ENCODE measurements around the gene ZNF567. TPM values are rescaled to one million over a fixed set of nuclear protein-coding genes. Genes with fewer than 3 reads are reported as not detected.

The ZNF567 gene
- total RNA-seq, 1 experiment from 2014 or later: 9.0 TPM

GRCh38 chr19:36685835-36686234 lies 1.6 kb upstream of the ZNF567 start:
- BruUV-seq (replicated peaks): no TSS peak
- Mint-ChIP-seq H3K4me1 (ENCODE audit: low read depth, unreplicated experiment) (peaks cover 8% of the 10 kb centered on the region), H3K36me3 (ENCODE audit: insufficient read depth, unreplicated experiment) (peaks cover 40% of the 10 kb centered on the region), H3K4me3 (ENCODE audit: unreplicated experiment) (peak overlapping the region; percentile 94), H3K27me3 (ENCODE audit: insufficient read depth, unreplicated experiment) (no peaks in the 10 kb centered on the region), H3K9me3 (ENCODE audit: unreplicated experiment) (peaks cover 44% of the 10 kb centered on the region), H3K27ac (ENCODE audit: unreplicated experiment) (no peak overlapping the region)
- Histone ChIP-seq H3K36me3 (ENCODE audit: control insufficient read depth, insufficient read depth, low read length) (peaks cover 2% of the 10 kb centered on the region), H3K4me3 (ENCODE audit: low read depth, low read length) (no peak overlapping the region), H3K4me1 (no peaks in the 10 kb centered on the region), H3K27me3 (replicated peaks; ENCODE audit: control insufficient read depth, insufficient read depth, low read length) (no peaks in the 10 kb centered on the region), H3K9me3 (peaks cover 4% of the 10 kb centered on the region)
- CTCF ChIA-PET: interaction anchor here (0.5 kb wide), 1 partner anchor 19 kb away, joined by 3 read pairs; no protein-coding TSS in a partner anchor
- no peak for TF ChIP-seq CTCF (IDR thresholded peaks at IDR 0.05; ENCODE audit: insufficient read depth in 1 of 2, low read depth in 1 of 2, low read length in 1 of 2, severe bottlenecking in 1 of 2, unreplicated experiment in 1 of 2)
- intact Hi-C loops (cut with micrococcal nuclease; ENCODE audit: unreplicated experiment): loop anchor here (5.0 kb wide), 2 partner anchors 86 to 159 kb away; partner anchors contain the start of genes ZNF260 and ZNF850
- DNase-seq: no peak
- POLR2A ChIA-PET: interaction anchor here (0.6 kb wide), 1 partner anchor 8 kb away, joined by 3 read pairs; no protein-coding TSS in a partner anchor

GRCh38 chr19:36686365-36687213 lies 823 bp upstream of the ZNF567 start:
- TSS peak; percentile 43 for BruUV-seq (replicated peaks)
- peaks cover 37% of the 10 kb centered on the region for H3K9me3 Mint-ChIP-seq (ENCODE audit: unreplicated experiment)
- POLR2A ChIA-PET: interaction anchor here (0.6 to 1.8 kb wide), 3 partner anchors 20 to 684 kb away, joined by 3 to 7 read pairs (median 5); partner anchors contain the start of genes ZNF461 and ZNF527

More at GRCh38 chr19:36686365-36687213, 823 bp upstream of the ZNF567 start:
- CTCF ChIA-PET: interaction anchor here (1.5 kb wide), 1 partner anchor 20 kb away, joined by 4 read pairs; the partner anchor contains the start of gene ZNF461
- H3K27me3 ChIP-seq (replicated peaks; ENCODE audit: control insufficient read depth, insufficient read depth, low read length): no peaks in the 10 kb centered on the region
- no peak for TF ChIP-seq CTCF (IDR thresholded peaks at IDR 0.05; ENCODE audit: insufficient read depth in 1 of 2, low read depth in 1 of 2, low read length in 1 of 2, severe bottlenecking in 1 of 2, unreplicated experiment in 1 of 2)
- peaks cover 7% of the 10 kb centered on the region for H3K9me3 ChIP-seq
- no peak for DNase-seq
- Mint-ChIP-seq H3K36me3 (ENCODE audit: insufficient read depth, unreplicated experiment) (peaks cover 47% of the 10 kb centered on the region), H3K27ac (ENCODE audit: unreplicated experiment) (peak overlapping the region; percentile 99), H3K4me1 (ENCODE audit: low read depth, unreplicated experiment) (peaks cover 8% of the 10 kb centered on the region), H3K27me3 (ENCODE audit: insufficient read depth, unreplicated experiment) (no peaks in the 10 kb centered on the region), H3K4me3 (ENCODE audit: unreplicated experiment) (peak overlapping the region; percentile 94)
- peak overlapping the region; percentile 93 for H3K4me3 ChIP-seq (ENCODE audit: low read depth, low read length)
- intact Hi-C loops (cut with micrococcal nuclease; ENCODE audit: unreplicated experiment): loop anchor here (1.0 to 5.0 kb wide), 3 partner anchors 20 to 159 kb away; partner anchors contain the start of genes ZNF260, ZNF461 and ZNF850
- no peaks in the 10 kb centered on the region for H3K4me1 ChIP-seq
- peaks cover 5% of the 10 kb centered on the region for H3K36me3 ChIP-seq (ENCODE audit: control insufficient read depth, insufficient read depth, low read length)
